Germinal center (tissue), 1 donor: ENCODE data around the gene EPHB6.
A peak's percentile ranks its signal among the peaks of the same experiment; 100 is the strongest.

ENCODE experiments used
- DNase-seq: peaks from one replicate; pipeline ENCODE4 v3.0.0; 2012; ENCODE audit warnings: mixed read lengths, low spot score

The EPHB6 gene

DNA sequence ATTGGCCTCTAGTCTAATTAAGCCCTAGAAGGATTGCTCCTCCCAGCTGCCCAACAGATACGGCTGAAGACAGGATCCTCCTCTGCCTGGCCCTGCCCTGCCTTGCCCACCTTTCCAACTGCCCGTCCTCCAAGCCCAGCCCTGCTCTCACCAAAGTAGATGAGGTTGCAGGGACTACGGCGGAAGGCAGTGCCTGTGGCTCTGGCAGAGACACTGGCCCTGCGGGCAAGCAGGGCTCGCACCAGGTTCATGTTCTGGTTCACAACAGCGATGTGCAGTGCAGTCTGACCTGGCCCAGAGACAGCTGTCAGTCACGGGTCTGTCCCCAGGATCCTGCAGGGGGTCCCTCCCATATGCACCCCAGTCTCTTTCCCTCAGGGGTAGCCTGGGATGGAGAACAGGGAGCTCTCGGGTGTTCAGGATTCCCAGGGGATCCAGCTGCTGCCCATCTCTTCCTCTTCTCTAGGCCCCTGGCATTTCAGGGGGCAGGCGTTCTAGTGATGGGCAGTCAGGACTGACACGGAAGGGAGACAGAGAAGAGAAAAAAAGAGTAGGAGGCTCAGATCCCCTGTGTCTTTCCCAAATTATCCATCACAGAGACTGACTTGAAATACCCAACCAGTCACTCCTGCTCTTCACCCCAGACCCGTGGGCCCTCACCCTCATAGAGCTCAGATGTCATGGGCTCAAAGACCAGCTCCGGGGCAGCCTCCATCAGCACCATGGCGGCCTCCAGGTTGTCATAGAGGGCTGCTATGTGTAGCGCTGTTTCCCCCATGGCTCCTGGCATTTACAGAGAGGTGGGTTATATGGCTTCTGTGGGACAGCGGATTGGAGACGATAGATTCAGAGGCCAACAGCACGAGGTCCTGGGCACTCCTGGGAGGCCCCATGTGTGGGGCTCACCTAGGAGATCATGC lies 22.4 kb downstream of the EPHB6 start:
- no peak for DNase-seq

- DNase-seq, result no peak
Measured at GRCh38 chr7:142878315-142878714, 23.4 kb downstream of the EPHB6 start.

GRCh38 chr7:142879060-142879459 lies 24.2 kb downstream of the EPHB6 start:
- no peak for DNase-seq

- peak; percentile 74 for DNase-seq
Measured at GRCh38 chr7:142880876-142881505, 26.1 kb downstream of the EPHB6 start.

DNA sequence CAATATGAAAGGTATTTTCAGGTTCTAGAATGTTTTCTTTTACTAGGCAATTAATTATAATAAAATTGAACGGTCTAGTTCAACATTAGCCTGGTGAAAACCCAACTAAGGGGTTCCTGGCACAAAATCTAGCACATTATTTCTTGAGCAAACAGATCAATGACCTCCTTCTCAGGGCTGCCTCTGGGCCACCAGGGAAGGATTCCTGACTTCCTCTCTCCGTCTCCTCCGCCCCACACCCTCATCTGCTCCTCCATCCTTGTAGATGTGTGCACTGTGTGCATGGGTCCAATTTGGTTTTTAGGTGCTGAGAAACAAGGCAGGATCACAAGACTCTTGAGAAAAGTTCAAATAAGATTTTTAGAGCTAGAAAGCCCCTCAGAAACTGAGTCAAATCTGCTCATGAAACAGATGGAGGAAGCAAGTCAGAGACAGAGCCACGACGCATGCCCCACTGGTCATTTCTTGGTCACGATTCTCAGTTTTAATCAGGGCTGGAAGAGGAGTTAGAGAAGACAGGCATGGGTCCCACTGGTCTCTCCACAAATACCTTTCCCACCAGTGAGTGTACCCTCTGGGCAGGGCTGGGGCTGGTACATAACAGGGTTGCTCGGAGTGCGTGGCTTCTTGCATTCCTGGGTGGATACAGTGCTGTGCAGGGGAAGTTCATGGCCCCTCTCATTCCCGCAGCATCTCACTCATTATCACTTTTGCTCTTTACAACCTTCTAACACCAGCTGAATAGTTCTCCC lies 26.9 kb downstream of the EPHB6 start:
- no peak for DNase-seq

DNA sequence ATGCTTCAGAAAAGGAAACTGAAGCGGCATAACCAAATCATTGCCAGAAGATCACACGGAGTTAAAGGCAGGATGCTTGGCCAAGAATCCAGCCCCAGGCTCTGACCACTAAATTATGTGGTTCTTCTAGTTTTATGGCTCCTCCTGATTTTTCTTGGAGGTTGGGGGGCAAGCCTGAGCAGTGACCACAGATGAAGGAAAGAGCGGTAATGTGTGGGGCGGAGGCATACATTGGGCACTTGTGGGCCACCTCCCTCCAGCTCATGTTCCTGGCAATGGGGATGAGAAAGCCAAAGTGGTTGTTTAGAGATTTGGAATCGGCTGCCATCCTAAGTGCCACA lies 27.4 kb downstream of the EPHB6 start:
- no peak for DNase-seq

- no peak for DNase-seq
Measured at GRCh38 chr7:142883145-142883544, 28.3 kb downstream of the EPHB6 start.

- DNase-seq, result no peak
Measured at GRCh38 chr7:142883571-142884285, 28.9 kb downstream of the EPHB6 start.

DNA sequence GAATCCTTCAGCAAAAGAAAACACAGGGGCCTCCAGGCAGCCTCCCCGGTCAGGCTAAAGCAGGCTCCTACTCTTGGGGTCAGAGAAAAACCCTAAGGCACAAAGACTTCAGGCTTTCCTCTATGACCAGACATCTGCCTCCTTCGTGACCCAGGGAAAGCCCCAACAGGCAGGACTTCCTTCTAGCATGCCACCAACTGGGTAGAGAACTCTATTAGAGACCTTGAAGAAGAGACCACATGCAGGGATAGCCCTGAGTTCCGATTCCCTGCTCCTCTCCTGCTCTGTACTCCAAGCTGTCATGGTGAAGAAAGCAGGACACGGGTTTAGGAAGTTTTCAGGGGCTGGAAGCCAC lies 29.4 kb downstream of the EPHB6 start:
- DNase-seq, result no peak

GRCh38 chr7:142885311-142886230 lies 30.7 kb downstream of the EPHB6 start, which contains the start of gene TRPV6:
TRPV6 (minus strand) TSS chr7:142885745.
- no peak for DNase-seq

GRCh38 chr7:142886866-142887265 lies 32.0 kb downstream of the EPHB6 start:
- no peak for DNase-seq

- DNase-seq, result no peak
Measured at GRCh38 chr7:142887282-142888015, 32.6 kb downstream of the EPHB6 start.

DNA sequence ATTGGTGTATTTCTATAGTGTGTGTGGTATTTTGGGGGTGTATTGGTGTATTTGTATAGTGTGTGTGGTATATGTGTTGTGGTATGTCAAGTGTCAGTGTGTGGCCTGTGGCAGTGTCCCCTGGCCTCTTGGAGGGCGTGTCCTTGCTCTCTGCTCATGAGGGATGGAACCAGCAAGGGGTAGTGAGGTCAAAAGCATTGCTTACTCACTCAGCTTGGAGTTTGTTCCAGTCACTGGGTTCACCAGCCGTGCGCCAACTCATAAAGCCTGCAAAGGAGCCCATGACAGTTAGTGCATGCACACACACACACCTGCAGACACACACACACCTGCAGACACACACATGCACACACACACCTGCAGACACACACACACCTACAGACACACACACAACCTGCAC lies 34.9 kb downstream of the EPHB6 start:
- DNase-seq, result no peak

GRCh38 chr7:142890874-142891485 lies 36.1 kb downstream of the EPHB6 start:
- DNase-seq, result no peak

DNA sequence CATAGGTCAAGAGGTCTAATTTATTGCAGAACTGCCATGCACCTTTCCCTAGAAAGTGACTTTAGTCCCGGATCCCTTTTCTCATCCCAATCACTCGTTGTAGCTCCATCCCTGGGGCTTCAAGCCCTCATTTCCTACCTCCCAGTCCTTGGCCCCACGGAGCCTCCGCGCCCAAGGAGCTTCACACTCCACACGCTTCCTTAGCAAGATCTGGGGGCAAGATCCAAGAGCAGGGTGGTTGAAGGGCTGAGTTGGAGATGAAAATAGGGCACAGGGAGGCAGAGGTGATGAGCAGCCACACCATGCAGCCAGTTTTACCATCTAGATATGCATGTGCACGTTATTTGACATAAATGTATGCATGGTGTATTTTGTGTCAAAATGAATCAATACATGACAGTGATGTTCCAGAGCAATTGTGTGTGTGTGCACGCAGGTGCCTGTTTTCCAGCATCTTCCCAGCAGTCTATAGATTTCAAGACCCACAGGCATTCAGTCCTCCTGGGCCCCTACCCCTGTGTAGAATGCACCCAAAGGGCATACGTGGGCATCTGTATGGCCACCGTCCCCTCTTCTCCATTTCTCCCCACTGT lies 36.7 kb downstream of the EPHB6 start:
- no peak for DNase-seq

DNA sequence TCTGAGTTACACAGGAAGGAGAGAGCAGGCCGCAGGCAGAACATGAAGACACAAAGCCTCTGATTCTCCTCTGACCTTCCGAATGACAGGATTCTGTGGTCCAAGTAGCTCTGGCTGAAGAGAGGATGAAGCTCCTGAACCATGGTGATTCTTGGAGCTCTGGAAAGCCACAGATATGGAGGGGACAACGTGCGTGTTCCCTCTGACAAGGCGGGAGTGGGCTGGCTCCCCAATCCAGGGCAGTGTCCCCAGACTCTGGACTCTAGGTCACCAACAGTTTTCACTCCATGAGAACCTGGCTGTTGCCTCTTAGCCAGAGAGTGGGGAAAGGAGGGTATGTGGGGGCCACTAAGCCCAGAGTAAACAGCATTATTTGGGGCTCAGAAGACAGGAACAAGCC lies 38.1 kb downstream of the EPHB6 start:
- no peak for DNase-seq

DNA sequence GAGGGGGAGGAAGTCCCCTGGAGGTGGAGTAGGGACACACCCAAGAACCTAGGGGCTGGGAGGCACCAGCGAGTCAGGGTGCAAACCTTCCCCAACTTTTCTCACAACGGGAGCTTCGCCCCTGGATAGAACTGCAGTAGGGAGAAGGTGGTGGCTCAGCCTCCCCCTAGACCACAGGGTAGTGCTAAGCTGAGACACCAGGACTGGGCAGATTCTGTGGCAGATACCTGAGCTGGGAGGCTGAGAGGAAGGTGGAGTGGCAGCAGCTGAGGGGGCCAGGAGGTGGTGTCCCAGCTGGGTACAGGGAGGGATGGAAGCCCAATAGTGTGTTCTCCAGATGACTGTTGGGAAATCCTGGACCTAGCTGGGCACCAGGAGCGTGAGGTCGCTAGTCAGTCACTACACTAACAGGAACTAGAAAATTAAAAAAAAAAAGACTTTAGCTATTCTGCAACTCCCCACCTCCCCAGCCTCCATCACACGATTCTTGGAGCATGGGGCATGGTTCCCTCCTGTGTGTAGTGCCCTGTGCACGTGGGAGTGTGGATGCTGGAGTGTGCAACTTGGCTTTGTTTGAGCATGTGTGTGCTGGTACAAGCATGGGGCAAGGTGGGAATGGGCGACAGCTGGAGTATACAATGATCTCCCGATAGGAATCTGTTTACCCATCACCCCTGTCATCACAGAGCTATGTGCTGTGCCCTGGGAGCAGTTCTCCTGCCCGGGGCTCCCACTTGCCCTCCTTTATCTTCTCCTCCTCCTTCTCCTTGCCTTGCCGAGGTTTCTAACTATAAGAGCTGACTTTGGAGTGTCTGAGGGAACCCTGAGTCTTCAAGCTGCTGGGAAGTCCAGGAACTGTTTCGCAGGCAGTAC lies 39.5 kb downstream of the EPHB6 start:
- no peak for DNase-seq

DNA sequence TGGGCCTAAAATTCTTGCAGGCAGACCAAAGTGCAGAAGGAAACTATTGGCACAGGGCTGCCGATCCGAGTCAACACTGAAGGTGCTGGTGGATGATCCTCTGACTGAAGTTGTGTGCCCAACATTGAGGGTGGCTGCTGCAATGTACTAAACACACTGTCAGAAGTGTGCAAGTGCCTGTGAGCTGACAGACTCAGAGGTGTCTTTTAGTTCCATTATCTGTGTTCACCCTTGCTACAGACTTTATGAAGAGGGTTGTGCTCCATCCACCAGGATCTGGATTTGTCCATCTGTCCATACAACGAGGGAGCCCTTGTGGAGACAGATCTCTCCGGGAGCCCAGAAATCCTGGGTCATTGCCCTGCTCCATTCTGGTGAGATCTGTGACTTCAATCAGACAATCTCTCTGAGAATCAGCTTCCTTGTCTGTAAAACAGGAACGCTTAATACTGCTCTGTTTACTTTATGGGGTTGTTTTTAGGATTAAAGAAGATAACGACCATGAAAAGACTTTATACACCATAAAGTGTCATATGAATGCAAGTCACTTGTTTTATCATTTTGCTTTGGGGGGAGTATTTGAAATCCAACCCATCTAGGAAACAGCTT lies 40.2 kb downstream of the EPHB6 start:
- DNase-seq, result no peak
